BLaER1 treated with 17β-estradiol and CSF1 and Interleukin-3, amounts not matched to agents 10 nM and 100 nM (cell line): ENCODE data around the gene UBA1.

ENCODE experiments used
- H3K27ac ChIP-seq, 11 experiments: shearing (Covaris generic); formaldehyde crosslinking; 2 replicates each; pipeline ENCODE4 v1.8.1; 2022
- H3K27me3 ChIP-seq, 11 experiments: shearing (Covaris generic); formaldehyde crosslinking; 2 replicates each; pipeline ENCODE4 v1.8.1; 2022
- H3K36me3 ChIP-seq, 11 experiments: shearing (Covaris generic); formaldehyde crosslinking; 2 replicates each; pipeline ENCODE4 v1.8.1; 2022
- H3K4me1 ChIP-seq, 10 experiments: shearing (Covaris generic); formaldehyde crosslinking; 2 replicates each; pipeline ENCODE4 v1.8.1; 2022
- H3K4me2 ChIP-seq, 11 experiments: shearing (Covaris generic); formaldehyde crosslinking; 2 replicates each; pipeline ENCODE4 v1.8.1; 2022
- H3K4me3 ChIP-seq, 10 experiments: shearing (Covaris generic); formaldehyde crosslinking; 2 replicates each; pipeline ENCODE4 v1.8.1; 2022
- H3K9ac ChIP-seq, 11 experiments: shearing (Covaris generic); formaldehyde crosslinking; 2 replicates each; pipeline ENCODE4 v1.8.1; 2022
- H3K9me3 ChIP-seq, 11 experiments: shearing (Covaris generic); formaldehyde crosslinking; replicated peaks in 1 of 11; 2 replicates each; pipeline ENCODE4 v1.8.1; 2022
- H4K20me1 ChIP-seq, 11 experiments: shearing (Covaris generic); formaldehyde crosslinking; 2 replicates each; pipeline ENCODE4 v1.8.1; 2022
- Cebpa-rat ChIP-seq, 11 experiments: shearing (Covaris generic); IDR thresholded peaks; 2 replicates each; pipeline ENCODE4 v1.8.1; 2022

The UBA1 gene

DNA sequence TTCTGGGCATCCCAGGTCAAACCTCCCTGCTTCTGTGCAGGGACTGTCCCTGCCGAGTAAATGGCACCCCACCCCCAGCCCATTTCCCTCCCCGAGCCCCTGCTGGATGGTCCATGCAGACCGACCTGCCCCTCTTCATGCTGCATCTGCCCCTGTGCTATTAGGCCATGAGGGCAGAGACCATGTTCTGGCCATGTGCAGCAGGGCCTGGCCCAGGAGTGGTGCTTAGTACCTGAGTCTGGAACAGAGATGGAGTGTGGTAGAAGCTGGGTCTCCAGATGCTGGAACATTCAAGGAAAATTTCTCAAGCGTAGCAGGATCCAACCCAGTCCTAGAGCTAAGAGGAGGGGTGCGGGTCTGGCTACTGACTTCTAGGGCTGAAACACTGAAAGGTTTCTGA lies 15.3 kb upstream of the UBA1 start:
- Histone ChIP-seq H3K27ac (no peak overlapping the region), H3K9me3 (no peaks in the 10 kb centered on the region), H4K20me1 (peaks cover 0 to 85% (median 42%) of the 10 kb centered on the region in 11 experiments; a peak in 17 of 22 replicates), H3K9ac (no peak overlapping the region), H3K36me3 (peaks cover 59 to 91% (median 77%) of the 10 kb centered on the region in 11 experiments), H3K4me2 (no peak overlapping the region), H3K4me3 (no peak overlapping the region), H3K4me1 (no peaks in the 10 kb centered on the region), H3K27me3 (peaks cover 59 to 96% (median 82%) of the 10 kb centered on the region in 11 experiments)
- TF ChIP-seq Cebpa-rat (IDR thresholded peaks at IDR 0.05): no peak

DNA sequence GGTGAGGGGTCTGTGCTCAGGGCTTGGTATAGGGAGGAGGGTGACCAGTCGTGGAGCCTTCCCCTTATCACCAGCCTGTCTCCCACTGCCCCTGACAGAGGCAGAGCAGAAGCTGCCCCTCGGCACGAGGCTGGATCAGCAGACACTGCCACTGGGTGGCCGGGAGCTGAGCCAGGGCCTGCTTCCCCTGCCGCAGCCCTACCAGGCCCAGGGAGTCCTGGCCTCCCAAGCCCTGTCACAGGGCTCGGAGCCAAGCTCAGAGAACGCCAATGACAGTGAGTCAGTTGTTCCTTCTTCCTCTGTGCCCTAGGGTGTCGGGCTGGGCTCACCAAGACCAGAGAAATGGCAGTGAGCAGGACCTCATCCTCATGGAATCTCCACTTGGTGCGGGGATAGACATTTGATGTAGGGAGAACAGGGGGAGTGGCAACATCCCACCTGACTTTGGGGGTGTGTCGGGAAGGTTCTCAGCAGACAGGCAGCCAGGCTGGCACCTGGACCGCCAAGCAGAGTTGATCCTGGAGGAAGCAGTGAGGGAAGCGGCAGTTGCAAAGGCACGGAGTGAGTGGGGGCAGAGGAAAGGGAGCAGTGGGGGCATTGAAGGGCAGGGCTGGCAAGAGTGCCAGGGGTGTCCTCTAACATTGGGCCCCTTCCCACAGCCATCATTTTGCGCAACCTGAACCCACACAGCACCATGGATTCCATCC lies 14.3 kb upstream of the UBA1 start:
- H3K9ac ChIP-seq: no peak overlapping the region
- TF ChIP-seq Cebpa-rat (IDR thresholded peaks at IDR 0.05): no peak
- peaks cover 55 to 98% (median 83%) of the 10 kb centered on the region in 11 experiments for H3K27me3 ChIP-seq
- H4K20me1 ChIP-seq: peaks cover 0 to 88% (median 43%) of the 10 kb centered on the region in 11 experiments; a peak in 17 of 22 replicates
- no peaks in the 10 kb centered on the region for H3K4me1 ChIP-seq
- peaks cover 54 to 95% (median 72%) of the 10 kb centered on the region in 11 experiments for H3K36me3 ChIP-seq
- H3K27ac ChIP-seq: no peak overlapping the region
- H3K9me3 ChIP-seq: no peaks in the 10 kb centered on the region
- H3K4me3 ChIP-seq: no peak overlapping the region
- H3K4me2 ChIP-seq: no peak overlapping the region

DNA sequence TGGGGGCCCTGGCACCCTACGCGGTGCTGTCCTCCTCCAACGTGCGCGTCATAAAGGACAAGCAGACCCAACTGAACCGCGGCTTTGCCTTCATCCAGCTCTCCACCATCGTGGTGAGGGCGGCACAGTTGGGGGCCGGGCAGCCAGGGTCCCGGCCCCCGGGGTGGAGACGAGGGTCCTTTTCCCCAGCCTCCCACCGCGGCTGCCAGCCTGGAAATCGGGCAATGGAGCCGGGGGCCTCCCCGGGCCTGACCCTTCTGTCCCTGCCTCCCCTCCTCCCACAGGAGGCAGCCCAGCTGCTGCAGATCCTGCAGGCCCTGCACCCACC lies 13.7 kb upstream of the UBA1 start:
- H3K27ac ChIP-seq: no peak overlapping the region
- TF ChIP-seq Cebpa-rat (IDR thresholded peaks at IDR 0.05): no peak
- no peak overlapping the region for H3K4me2 ChIP-seq
- no peak overlapping the region for H3K4me3 ChIP-seq
- no peak overlapping the region for H3K9ac ChIP-seq
- H3K4me1 ChIP-seq: no peaks in the 10 kb centered on the region
- peaks cover 0 to 88% (median 43%) of the 10 kb centered on the region in 11 experiments; a peak in 17 of 22 replicates for H4K20me1 ChIP-seq
- H3K36me3 ChIP-seq: peaks cover 52 to 95% (median 74%) of the 10 kb centered on the region in 11 experiments
- H3K27me3 ChIP-seq: peaks cover 54 to 98% (median 83%) of the 10 kb centered on the region in 11 experiments
- H3K9me3 ChIP-seq: no peaks in the 10 kb centered on the region

DNA sequence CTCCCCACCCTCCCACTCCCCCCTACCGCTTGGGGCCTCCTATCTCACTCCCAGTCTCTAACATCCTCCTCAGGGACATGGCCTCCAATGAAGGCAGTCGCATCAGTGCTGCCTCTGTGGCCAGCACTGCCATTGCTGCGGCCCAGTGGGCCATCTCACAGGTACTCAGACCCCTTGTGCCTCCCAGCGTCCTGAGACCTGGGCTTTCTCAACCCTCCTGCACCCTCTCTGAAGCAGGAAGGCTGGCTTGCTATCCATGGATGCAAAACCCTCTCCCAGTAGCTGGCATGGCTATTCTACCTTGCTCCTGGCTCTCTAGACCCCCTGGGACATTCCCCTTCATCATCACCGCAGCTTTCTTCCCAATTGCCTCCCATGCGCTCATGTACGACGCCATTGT lies 13.3 kb upstream of the UBA1 start:
- H3K4me2 ChIP-seq: no peak overlapping the region
- no peaks in the 10 kb centered on the region for H3K9me3 ChIP-seq
- peaks cover 0 to 88% (median 44%) of the 10 kb centered on the region in 11 experiments; a peak in 17 of 22 replicates for H4K20me1 ChIP-seq
- TF ChIP-seq Cebpa-rat (IDR thresholded peaks at IDR 0.05): no peak
- no peaks in the 10 kb centered on the region for H3K4me1 ChIP-seq
- H3K27me3 ChIP-seq: peaks cover 54 to 98% (median 85%) of the 10 kb centered on the region in 11 experiments
- H3K36me3 ChIP-seq: peaks cover 52 to 95% (median 76%) of the 10 kb centered on the region in 11 experiments
- no peak overlapping the region for H3K27ac ChIP-seq
- no peak overlapping the region for H3K9ac ChIP-seq
- H3K4me3 ChIP-seq: no peak overlapping the region

DNA sequence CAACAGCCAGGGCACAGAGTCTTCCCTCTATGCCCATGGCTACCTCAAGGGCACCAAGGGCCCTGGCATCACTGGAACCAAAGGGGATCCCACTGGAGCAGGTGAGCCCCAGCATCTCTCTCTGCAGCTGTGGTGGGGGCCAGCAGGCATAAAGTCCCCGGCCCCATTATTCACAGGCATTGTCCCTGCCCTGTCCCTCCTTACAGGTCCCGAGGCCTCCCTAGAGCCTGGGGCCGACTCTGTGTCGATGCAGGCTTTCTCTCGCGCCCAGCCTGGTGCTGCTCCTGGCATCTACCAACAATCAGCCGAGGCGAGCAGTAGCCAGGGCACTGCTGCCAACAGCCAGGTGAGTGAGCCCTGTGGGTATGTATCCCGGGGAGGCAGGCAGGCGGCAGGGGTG lies 12.3 kb upstream of the UBA1 start:
- Histone ChIP-seq H3K9me3 (no peaks in the 10 kb centered on the region), H3K4me3 (no peak overlapping the region), H3K27ac (no peak overlapping the region), H3K27me3 (peaks cover 54 to 95% (median 85%) of the 10 kb centered on the region in 11 experiments), H3K4me1 (no peaks in the 10 kb centered on the region), H3K4me2 (no peak overlapping the region), H4K20me1 (peaks cover 0 to 88% (median 53%) of the 10 kb centered on the region in 11 experiments; a peak in 17 of 22 replicates), H3K9ac (no peak overlapping the region), H3K36me3 (peaks cover 59 to 95% (median 76%) of the 10 kb centered on the region in 11 experiments)
- TF ChIP-seq Cebpa-rat (IDR thresholded peaks at IDR 0.05): no peak

DNA sequence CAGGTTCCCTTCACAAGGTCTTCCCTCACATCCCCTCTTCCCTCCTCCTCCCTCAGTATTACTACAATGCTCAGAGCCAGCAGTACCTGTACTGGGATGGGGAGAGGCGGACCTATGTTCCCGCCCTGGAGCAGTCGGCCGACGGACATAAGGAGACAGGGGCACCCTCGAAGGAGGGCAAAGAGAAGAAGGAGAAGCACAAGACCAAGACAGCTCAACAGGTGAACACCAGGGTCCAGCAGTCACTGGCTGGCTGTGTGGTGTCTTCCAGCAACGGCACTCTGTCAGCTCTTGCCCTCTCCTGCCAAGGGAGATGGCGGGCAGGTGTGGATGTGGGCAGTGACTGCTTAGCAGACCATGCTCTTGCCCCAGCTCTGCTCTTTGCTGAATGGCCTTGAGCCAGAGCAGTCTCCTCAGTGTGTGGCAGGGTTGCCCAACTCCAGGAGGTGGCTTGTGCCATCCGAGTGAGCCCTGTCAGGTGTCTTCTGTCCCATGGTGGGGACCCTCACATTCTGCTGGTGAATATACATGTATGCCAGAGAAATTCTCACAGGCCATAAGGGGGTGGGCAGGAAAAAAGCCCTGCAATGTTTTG lies 11.4 kb upstream of the UBA1 start:
- Histone ChIP-seq H3K27me3 (peaks cover 46 to 93% (median 78%) of the 10 kb centered on the region in 11 experiments; a peak in 21 of 22 replicates), H3K4me1 (no peaks in the 10 kb centered on the region), H3K4me3 (no peak overlapping the region), H3K4me2 (no peak overlapping the region), H4K20me1 (peaks cover 0 to 88% (median 52%) of the 10 kb centered on the region in 11 experiments; a peak in 16 of 22 replicates), H3K9me3 (no peaks in the 10 kb centered on the region), H3K9ac (no peak overlapping the region), H3K36me3 (peaks cover 58 to 95% (median 76%) of the 10 kb centered on the region in 11 experiments), H3K27ac (no peak overlapping the region)
- no peak for TF ChIP-seq Cebpa-rat (IDR thresholded peaks at IDR 0.05)

DNA sequence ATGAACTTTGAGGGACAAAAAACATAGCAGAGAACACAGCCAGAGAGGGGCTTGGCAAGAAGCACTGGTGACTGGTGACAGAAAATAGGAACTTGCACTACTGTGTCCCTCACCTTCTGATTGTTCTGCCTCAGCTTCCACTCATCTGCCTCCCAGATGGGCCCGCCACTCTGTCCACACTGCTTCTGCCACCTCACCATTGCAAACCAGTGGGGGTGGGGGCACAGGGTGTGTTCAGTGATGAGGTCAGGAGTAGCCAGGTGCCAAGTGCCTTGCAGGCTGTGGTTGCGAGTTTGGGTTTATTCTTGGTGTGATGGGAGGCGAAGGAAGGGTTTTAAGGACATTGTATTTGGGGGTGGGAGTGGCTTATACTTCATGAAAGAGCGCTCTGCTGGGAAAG lies 9.1 kb upstream of the UBA1 start:
- Histone ChIP-seq H3K27me3 (peaks cover 26 to 91% (median 69%) of the 10 kb centered on the region in 11 experiments; a peak in 20 of 22 replicates), H3K4me3 (no peak overlapping the region), H3K4me2 (no peak overlapping the region), H3K9me3 (no peaks in the 10 kb centered on the region), H3K27ac (no peak overlapping the region), H3K9ac (no peak overlapping the region), H4K20me1 (peaks cover 0 to 74% (median 43%) of the 10 kb centered on the region in 11 experiments; a peak in 14 of 22 replicates), H3K36me3 (peaks cover 41 to 77% (median 56%) of the 10 kb centered on the region in 11 experiments), H3K4me1 (no peaks in the 10 kb centered on the region)
- TF ChIP-seq Cebpa-rat (IDR thresholded peaks at IDR 0.05): no peak

DNA sequence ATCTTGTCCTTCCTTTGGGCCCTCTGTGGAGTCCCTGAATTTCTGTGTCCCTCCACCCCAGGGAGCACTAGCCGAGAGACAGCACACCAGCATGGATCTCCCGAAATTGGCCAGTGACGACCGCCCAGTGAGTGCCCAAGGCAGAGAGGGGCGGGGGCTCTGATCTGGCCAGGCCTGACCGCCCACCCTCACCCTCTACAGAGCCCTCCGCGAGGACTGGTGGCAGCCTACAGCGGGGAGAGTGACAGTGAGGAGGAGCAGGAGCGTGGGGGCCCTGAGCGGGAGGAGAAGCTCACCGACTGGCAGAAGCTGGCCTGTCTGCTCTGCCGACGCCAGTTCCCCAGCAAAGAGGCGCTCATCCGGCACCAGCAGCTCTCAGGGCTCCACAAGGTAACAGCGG lies 8.4 kb upstream of the UBA1 start:
- Histone ChIP-seq H3K27me3 (peaks cover 21 to 87% (median 64%) of the 10 kb centered on the region in 11 experiments; a peak in 18 of 22 replicates), H3K36me3 (peaks cover 39 to 71% (median 52%) of the 10 kb centered on the region in 11 experiments), H3K4me1 (no peaks in the 10 kb centered on the region), H3K27ac (no peak overlapping the region), H3K9me3 (no peaks in the 10 kb centered on the region), H4K20me1 (peaks cover 0 to 67% (median 37%) of the 10 kb centered on the region in 11 experiments; a peak in 13 of 22 replicates), H3K4me3 (no peak overlapping the region), H3K9ac (no peak overlapping the region), H3K4me2 (no peak overlapping the region)
- no peak for TF ChIP-seq Cebpa-rat (IDR thresholded peaks at IDR 0.05)

DNA sequence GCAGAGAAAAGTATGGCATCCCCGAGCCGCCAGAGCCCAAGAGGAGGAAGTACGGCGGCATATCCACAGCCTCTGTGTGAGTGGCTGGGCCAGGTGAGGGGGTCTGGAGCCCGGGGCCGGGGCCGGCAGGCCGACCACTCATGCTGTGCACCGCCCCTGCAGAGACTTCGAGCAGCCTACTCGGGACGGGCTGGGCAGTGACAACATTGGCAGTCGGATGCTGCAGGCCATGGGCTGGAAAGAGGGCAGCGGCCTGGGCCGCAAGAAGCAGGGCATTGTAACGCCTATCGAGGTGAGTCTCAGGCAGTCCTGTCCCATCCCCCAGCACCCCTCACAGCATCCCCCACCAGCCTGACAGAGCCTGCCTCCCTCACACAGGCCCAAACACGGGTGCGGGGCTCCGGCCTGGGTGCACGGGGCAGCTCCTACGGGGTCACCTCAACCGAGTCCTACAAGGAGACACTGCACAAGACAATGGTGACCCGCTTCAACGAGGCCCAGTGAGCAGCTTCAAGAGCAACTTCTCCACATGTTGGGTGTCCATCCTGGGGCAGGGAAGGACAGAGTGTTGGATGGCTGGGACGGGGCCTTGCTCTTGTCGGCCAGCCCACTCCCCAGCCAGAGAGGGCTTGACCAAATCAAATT lies 7.4 kb upstream of the UBA1 start:
- Histone ChIP-seq H3K27me3 (peaks cover 21 to 81% (median 56%) of the 10 kb centered on the region in 11 experiments; a peak in 18 of 22 replicates), H3K4me2 (no peak overlapping the region), H3K4me3 (no peak overlapping the region), H3K9me3 (no peaks in the 10 kb centered on the region), H3K4me1 (no peaks in the 10 kb centered on the region), H3K9ac (no peak overlapping the region), H3K36me3 (peaks cover 38 to 63% (median 51%) of the 10 kb centered on the region in 11 experiments), H4K20me1 (peaks cover 0 to 65% (median 35%) of the 10 kb centered on the region in 11 experiments; a peak in 13 of 22 replicates), H3K27ac (no peak overlapping the region)
- no peak for TF ChIP-seq Cebpa-rat (IDR thresholded peaks at IDR 0.05)
